HG02763 (cell line): ENCODE results near the gene NFAT5.
"Not testable (repeated sequence)": the region's sequence is repeated elsewhere in the genome, so short reads cannot be mapped to it uniquely, and the experiment has no call there.

Experiments used
- ATAC-seq: cut with Tn5 transposase; IDR thresholded peaks from one replicate; pipeline ENCODE4 v1.9.1; 2021; ENCODE audit warnings: mild to moderate bottlenecking, moderate library complexity; ENCODE audit not compliant: unreplicated experiment

The NFAT5 gene

DNA sequence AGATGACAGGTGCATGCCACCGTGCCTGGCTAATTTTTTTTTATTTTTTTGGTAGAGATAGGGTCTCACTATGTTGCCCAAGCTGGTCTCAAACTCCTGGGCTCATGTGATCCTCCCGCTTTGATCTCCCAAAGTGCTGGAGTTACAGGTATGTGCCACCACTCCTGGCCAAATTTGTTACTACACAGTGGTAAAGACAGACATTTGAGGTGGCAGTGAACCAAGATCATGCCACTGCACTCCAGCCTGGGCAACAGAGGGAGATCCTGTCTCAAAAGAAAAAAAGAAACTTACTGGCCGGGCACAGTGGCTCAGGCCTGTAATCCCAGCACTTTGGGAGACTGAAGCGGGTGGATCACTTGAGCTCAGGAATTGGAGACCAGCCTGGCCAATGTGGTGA is 163.3 kb downstream of the NFAT5 start:
- not testable (repeated sequence) for ATAC-seq

DNA sequence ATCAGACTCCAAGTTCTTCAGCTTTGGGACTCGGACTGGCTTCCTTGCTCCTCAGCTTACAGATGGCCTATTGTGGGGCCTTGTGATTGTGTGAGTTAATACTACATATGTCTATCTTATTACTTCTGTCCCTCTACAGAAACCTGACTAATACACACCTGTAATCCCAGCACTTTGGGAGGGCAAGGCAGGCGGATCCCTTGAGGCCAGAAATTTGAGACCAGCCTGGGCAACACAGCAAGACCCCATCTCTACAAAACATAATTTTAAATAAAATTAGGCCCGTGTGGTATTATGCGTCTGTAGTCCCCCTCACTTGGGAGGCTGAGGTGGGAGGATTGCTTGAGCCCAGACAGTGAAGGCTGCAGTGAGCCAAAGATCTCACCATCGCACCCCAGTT is 165.5 kb downstream of the NFAT5 start:
- ATAC-seq, result not testable (repeated sequence)

DNA sequence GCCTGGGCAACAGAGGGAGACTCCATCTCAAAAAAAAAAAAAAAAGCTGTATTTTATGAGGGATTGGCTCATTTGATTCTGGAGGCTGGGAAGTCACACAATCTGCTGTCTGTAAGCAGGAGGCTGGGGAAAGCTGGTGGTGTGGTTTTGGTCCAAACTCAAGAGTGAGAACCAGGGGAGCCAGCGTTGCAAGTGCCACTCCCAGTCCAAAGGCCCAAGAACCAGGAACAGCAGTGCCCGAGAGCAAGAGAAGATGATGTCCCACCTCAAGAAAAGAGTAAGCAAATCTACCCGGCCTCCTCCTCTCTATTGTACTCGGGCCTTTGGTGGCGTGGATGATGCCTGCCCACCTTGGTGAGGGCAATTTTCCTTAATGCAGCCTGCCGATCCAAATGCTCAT is 166.3 kb downstream of the NFAT5 start:
- no peak for ATAC-seq

DNA sequence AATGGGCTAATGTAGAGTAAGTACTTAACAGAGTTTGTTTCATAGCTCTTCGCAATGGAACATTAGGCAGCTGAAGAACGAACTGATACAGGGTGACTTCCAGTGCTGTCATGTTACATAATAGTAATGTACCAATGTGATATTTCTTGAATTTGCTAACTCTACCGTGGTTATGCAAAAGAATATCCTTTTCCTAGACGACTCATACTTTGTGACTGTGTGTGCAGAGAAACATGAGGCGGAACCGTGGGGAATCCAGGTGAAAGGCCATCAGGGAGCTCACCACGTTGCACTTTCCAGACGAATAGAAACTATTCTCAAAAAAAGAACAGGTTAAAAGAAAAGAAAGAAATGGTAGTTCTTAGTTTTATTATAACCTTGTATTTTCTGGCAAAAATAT is 175.8 kb downstream of the NFAT5 start:
- no peak for ATAC-seq

DNA sequence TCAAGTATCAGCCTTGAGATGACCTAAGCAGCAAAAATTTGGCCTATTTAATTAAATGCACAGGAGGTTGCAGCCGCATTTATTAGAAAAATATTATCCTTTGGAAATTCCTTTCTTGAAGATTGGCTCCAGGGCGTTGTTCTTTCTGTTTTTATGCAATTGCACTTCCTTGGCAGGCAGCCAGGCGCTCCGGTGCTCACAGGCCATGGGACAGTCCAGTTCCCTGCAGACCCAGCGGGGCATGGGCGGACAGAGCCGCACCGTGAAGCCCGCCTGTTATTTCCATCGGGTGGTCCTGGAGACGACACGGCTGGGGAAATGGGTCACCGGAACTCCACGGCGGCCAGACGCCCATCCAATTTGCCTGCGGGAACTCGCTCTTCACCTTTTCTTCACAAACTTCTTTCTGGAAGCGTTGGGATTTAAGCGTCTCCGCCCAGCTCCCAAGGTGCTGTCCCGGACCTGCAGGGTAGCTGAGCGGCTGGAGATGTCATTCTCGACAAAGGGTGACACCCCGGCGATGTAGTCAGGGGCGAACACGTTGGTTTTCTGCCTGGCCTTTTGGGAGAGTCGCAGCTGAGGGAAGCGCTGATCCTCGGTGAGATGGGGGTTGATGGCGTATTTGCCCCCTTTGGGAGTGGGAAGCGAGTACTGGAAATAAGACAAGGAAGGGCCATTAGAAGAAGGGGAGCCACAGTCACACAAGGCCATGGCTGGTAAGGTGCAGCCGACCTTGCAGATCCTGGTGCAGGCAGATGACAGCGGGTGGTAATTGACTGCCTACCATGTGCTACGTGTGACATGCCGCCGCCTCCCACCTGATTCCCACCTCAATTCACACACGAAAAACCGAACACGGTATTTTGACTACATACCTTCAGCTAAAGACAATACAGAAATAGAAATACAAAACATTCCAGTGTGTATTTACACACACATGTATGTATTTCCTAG is 176.5 kb downstream of the NFAT5 start:
- ATAC-seq, result no peak

DNA sequence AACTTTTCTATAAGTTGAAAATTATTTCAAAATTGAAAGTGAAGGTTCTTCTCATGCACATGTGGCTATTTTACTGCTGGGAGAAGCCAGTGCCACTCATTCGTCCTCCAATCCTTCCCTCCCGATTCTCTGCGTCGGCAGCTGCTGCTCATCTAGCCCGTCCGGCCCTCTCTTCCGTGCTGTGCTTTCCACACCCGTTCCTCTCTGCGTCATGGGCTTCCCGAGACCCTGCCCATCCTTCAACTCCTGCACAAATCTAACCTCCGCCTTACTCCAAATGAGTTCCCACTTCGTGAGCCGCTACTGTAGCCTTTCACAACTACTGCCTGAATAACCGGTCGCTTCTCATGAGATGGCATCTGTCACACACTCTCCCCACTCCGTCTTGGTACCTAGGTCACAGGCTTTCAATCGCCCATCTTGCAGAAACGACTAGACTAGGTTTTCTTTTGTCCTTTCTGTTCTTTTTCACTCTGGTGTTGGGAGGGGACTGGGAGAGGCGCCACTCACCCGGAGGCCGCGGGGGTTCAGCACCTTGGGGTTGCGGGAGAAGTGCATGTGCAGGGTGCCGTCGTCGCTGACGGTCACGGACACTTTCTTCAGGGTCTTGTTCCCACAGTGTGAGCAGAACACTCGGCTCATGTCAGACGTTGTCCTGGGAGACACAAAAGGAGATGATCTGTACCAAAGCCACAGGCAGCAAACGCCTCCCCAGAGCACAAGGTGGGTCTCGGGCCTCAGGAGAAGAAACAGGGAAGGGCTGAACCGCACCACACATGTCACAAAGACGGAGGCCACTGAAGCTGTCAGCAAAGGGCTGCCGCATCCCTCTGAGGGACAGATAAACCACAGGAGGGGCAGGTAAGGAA is 178.8 kb downstream of the NFAT5 start:
- no peak for ATAC-seq

DNA sequence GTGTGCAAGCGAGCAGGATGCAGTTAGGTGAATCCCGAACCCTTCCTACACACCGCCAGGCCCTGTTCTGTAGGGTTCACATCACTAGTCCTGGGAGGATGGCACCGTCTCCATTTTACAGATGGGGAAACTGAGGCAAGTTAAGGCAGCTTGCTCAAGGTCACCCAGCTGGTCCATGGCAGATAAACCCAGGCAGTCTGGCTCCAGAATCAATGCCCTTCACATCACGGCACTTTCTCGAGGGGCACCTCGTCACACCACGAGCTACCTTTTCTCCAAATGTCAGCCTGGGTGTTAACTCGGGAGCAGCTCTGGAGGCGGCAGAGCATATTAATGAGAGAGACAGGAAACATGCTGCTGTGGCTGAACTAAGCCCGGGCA is 179.5 kb downstream of the NFAT5 start:
- no peak for ATAC-seq

DNA sequence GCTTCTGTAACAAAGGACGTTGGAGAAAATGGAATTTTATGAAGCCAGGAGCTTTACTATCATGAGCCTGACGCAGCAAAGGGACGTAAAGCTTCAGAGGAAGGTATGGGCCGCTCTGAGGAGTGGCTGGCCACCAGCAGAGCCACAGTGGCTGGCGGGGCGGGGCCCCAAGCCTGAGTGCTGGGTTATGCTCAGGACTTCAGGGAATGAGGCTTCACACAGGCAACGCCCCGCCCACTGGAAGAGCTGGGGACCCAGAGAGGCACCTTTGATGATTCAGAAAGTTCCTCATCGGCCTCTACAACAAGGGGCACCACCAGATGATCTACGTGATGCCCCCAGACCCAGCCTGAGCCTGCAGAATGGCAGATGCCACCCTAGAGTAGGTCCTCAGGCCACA is 180.2 kb downstream of the NFAT5 start:
- no peak for ATAC-seq

DNA sequence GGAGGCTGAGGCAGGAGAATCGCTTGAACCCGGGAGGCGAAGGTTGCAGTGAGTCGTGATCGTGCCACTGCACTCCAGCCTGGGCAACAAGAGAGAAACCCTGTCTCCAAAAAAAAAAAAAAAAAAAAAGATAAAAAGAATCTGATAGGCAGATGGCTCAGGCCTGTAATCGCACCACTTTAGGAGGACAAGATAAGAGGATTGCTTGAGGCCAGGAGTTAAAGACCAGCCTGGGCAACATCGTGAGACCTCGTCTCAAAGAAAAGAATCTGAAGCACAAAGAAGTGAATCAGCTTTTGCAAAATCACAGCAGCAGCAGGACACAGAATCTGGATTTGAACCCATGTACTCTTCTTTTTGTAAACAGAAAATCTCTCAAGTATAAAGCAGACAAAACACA is 181.3 kb downstream of the NFAT5 start:
- ATAC-seq, result no peak

DNA sequence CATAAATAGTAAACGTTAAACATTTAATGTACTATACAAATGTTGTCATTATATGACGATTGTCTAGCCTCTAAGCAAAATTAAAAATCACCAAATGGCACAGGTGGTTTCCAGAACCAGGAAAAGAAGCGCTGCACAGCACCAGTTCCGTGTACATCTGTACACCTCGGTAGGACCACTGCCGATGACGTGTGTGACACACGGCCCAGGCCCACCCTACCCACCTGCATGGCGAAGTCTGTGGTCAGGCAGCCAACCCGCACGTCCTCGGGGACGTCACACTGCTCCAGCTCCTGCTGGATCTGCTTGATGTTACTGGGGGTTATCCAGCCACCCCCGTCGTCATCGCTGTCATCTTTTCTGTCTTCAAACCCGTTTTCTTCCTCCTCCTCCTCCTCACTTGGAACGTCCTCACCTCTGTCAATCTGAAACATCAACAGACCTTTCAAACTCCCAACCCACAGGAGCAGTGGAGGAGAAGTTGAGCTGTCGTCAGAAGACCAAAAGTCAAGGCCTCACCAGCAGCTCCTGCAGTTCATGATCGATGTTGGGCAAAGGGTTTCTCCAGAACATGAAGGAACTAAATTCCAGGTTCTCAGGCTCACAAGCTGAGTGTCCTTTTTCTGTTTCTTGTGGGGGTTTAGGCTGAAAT is 183.1 kb downstream of the NFAT5 start:
- no peak for ATAC-seq

DNA sequence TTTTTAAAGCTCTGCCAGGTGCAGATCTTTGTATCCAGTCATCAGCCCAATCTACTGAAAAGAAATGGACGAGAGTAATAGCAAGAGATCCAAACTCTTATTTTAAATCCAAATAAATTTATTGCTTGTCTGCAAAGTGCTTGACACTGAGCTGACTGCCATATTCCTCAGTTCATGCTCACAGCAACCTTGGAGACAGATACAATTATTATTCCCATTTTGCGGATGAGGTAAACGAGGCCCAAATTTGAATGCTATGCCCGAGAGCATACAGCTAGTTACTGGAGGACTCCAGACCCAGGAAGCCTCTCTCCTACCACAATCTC is 188.3 kb downstream of the NFAT5 start:
- no peak for ATAC-seq
